CD4-positive, alpha-beta T cell treated with Interleukin-15 for 1 hour (primary cell): ENCODE measurements around the gene ATAD2B.
A peak's percentile ranks its signal among the peaks of the same experiment; 100 is the strongest.
"Not testable (repeated sequence)": the region's sequence is repeated elsewhere in the genome, so short reads cannot be mapped to it uniquely, and the experiment has no call there.

Experiments
- DNase-seq: peaks from one replicate; pipeline ENCODE4 v3.0.0-alpha.2; 2020

ATAD2B gene

GRCh38 chr2:23723029-23723428 is 203.9 kb downstream of the ATAD2B start:
- DNase-seq, result not testable (repeated sequence)

GRCh38 chr2:23722255-23722654 is 204.7 kb downstream of the ATAD2B start:
- no peak for DNase-seq

- no peak for DNase-seq
Measured at GRCh38 chr2:23721454-23721826, 205.5 kb downstream of the ATAD2B start.

- DNase-seq, result no peak
Measured at GRCh38 chr2:23720705-23721453, 206.0 kb downstream of the ATAD2B start.

GRCh38 chr2:23719716-23720115 is 207.2 kb downstream of the ATAD2B start:
- DNase-seq, result no peak

GRCh38 chr2:23718931-23719700 is 207.8 kb downstream of the ATAD2B start:
- DNase-seq, result no peak

- DNase-seq, result no peak
Measured at GRCh38 chr2:23713351-23713750, 213.6 kb downstream of the ATAD2B start.

- no peak for DNase-seq
Measured at GRCh38 chr2:23712756-23713151, 214.2 kb downstream of the ATAD2B start.

GRCh38 chr2:23711979-23712755 is 214.8 kb downstream of the ATAD2B start:
- DNase-seq, result no peak

- no peak for DNase-seq
Measured at GRCh38 chr2:23709311-23709710, 217.6 kb downstream of the ATAD2B start.

GRCh38 chr2:23708771-23709170 is 218.2 kb downstream of the ATAD2B start:
- DNase-seq, result no peak

GRCh38 chr2:23707096-23707495 is 219.8 kb downstream of the ATAD2B start:
- no peak for DNase-seq

GRCh38 chr2:23706613-23707078 is 220.3 kb downstream of the ATAD2B start:
- DNase-seq, result peak; percentile 14

GRCh38 chr2:23705771-23706612 is 220.9 kb downstream of the ATAD2B start:
- DNase-seq, result peak; percentile 12

GRCh38 chr2:23703583-23704385 is 223.1 kb downstream of the ATAD2B start:
- peak; percentile 2 for DNase-seq

GRCh38 chr2:23703037-23703582 is 223.8 kb downstream of the ATAD2B start:
- DNase-seq, result no peak

GRCh38 chr2:23700627-23701026 is 226.3 kb downstream of the ATAD2B start:
- no peak for DNase-seq

- no peak for DNase-seq
Measured at GRCh38 chr2:23699580-23699925, 227.4 kb downstream of the ATAD2B start.

- DNase-seq, result no peak
Measured at GRCh38 chr2:23698721-23699579, 228.0 kb downstream of the ATAD2B start.
